OCI-M1 (cell line): ENCODE results near the gene AGPAT2.

Experiments used
- DNase-seq: peaks from one replicate; lab custom pipeline; 2025; lab: John Stamatoyannopoulos, UW

The AGPAT2 gene

GRCh38 chr9:136686794-136687711 lies at the start of gene AGPAT2:
TSS of gene AGPAT2 (minus strand) at chr9:136687457. CDS start at chr9:136687357, 100 bp downstream.
- peak; percentile 77 for DNase-seq

- DNase-seq, result no peak
These were observed 48.7 kb upstream of the AGPAT2 start for GRCh38 chr9:136735812-136736480.

GRCh38 chr9:136734837-136735496 lies 47.7 kb upstream of the AGPAT2 start:
- no peak for DNase-seq

- no peak for DNase-seq
These were observed 46.4 kb upstream of the AGPAT2 start for GRCh38 chr9:136733611-136734010.

- DNase-seq, result no peak
These were observed 45.4 kb upstream of the AGPAT2 start for GRCh38 chr9:136732444-136733178.

DNA sequence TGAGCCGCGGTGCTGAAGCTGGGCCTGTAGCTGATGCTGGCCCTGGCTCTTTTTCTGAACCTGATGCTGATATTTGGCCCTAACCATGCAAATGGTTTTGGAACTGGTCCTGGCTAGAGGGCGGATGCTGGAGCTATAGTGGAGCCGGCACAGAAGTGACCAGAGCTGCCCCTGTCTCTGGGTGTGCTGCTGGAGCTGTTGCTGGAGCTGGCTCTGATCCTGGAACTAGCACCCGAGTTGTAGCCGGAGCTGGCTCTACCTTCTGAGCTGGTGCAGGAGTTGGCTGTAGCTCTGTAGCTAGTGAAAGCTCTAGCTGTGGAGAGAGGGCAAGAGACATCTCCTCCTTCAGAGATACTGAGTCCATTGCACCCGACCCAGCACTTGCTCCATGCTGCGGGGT lies 42.7 kb upstream of the AGPAT2 start:
- DNase-seq, result no peak

- peak; percentile 55 for DNase-seq
These were observed 41.9 kb upstream of the AGPAT2 start for GRCh38 chr9:136729144-136729543.

DNA sequence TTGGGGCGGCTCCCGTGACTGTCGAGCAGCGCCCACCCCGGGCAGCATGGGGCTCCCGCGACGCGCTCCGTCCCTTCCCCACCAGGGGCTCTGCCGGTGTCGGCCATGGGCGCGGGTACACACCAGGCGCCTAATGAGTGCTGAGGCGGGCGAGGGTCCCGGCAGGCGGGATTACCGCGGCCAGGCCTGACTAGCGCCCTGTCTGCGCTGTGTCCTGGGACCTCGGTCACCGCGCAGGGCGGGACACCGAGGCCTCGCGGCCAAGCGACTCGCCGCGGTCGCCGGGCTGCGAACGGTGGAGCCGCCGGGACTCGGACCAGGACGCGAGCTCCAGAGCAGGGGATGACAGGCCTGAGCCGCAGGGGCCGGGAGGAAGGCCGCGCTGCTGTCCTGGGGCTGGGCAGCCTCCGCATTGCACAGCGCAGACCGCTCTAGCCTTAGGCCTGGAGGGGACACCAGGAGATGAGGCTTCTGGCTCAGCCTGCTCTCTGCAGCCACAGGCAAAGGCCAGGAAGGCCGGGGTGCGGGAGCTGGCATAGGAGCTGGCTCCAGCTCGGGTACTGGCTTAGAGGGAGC lies 41.4 kb upstream of the AGPAT2 start:
- peak; percentile 55 for DNase-seq

DNA sequence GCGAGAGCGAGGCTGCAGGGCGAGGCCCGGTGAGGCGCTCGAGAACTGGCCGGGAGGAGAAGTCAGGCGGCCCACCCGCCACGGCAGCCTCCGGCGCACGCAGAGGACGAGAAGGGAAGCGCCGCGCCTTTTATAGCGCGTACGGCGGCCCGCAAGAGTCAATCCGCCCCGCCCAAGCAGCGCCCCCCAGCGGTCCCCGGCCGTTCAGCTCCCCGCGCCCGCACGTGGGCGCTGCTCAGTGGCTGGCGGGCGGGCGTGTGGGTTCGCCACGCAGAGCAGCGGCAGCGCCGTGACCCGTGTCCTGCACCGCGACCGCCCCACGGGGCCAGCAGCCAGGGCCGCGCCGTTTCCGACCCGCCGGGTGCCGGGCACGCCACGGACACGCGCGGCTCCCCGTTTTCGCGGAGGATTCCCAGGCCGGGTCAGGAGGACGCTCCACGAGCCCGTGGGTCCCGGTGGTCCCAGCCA lies 40.9 kb upstream of the AGPAT2 start:
- peak; percentile 91 for DNase-seq

DNA sequence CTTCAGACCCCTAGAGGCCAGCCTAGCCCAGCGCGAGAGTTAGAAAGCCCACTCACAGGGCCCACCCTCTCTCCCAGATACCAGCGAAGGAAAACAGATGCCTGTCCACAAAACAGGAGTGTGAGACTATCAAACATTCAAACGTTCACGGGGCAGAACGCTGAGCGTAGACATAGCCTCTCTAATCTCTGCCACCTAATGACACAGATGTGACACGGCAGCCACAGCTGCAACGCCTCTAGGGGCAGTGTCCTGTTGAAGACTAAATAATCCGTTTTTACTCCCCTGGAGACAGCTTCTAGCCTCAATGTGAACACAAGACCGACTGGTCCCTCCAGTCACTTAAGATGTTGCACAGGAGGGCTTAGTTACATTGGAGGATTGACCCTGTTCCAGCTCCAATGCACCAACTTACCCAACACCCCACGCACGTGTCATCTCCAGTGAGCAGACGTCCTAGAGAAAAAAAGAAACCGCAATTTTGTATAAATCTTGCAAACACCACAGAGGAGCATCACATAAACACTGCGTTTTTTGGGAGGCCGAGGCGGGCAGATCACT lies 39.5 kb upstream of the AGPAT2 start:
- peak; percentile 82 for DNase-seq

DNA sequence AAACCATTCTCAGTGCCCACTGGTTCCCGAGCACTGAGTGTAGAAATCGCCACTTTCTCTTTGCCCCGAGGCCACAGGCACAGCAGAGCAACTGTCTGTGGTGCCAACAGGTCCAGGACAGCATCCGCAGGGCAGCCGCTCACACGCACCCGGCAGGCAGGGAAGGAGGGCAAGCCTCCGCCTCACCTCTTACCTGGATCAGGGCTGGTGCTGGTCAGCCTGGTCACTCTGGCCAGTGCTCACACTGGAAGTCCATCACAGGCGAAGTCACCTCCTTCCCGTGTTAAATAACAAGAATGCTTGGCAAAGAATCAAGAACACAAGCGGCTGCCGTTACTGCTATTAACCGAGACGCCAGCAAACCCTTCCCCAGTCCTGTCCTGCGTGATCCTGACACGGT lies 38.9 kb upstream of the AGPAT2 start:
- DNase-seq, result no peak

DNA sequence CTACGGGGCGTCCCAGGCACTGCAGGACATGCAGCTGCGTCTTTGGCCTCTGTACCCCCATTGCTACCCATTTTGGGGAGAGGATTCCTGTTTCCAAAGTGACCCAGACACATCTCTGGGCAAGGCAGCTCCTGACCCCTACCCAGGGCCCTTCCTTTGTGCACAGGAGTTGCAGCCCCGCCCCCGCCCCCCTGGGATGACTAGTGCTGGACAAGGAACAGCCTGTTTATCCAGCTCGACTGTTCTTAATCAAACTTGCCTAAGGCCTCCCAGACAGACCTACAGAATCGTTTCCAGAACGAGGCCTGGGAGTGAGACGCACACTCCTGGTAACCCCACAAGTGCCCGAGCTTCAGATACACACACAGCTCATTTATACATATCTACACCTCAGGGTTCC lies 38.4 kb upstream of the AGPAT2 start:
- DNase-seq, result no peak

DNA sequence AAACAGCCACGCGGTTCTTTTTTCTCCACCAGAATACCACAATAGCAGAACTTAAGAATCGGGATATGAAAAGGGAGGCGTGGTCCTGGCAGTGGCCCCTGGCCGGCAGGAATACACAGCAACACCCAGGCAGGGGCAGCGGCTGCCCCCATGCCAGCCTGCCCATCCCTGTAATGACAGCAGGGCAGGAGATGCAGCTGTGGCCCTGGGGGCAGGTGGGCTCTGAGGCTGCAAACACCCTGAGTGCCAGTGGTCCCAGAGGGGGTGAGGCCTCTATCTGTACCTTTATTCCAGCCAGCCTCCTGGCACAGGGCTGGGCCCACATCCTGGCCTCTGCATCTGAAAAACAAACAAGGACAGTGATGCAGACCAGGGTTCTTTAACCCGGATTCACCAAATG lies 37.5 kb upstream of the AGPAT2 start:
- no peak for DNase-seq

DNA sequence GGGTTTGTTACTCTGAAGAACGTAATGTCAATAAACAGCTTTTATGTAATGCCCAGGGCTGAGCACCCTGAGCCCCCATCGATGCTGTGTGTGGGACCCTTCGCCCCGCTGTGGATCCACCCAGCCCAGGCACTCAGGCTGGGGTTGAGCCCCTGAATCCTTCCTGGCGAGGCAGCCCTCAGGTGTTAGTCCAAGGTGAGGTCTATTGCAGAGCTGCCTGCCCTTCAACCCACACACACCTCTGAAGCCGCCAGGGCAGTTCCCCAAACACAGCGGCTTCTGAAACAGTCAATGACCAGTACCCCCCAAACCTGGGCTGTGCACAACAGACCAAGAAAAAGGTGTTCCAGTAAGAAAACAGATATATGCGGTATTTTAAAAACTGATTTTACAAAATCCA lies 36.7 kb upstream of the AGPAT2 start:
- DNase-seq, result no peak

GRCh38 chr9:136723362-136723976 lies 36.2 kb upstream of the AGPAT2 start:
- no peak for DNase-seq

DNA sequence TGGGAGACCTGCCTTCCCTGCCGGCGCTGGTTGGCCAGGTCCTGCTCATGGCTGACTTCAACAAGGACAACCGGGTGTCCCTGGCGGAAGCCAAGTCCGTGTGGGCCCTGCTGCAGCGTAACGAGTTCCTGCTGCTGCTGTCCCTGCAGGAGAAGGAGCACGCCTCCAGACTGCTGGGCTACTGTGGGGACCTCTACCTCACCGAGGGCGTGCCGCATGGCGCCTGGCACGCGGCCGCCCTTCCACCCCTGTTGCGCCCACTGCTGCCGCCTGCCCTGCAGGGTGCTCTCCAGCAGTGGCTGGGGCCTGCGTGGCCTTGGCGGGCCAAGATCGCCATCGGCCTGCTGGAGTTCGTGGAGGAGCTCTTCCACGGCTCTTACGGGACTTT lies 35.7 kb upstream of the AGPAT2 start:
- no peak for DNase-seq

DNA sequence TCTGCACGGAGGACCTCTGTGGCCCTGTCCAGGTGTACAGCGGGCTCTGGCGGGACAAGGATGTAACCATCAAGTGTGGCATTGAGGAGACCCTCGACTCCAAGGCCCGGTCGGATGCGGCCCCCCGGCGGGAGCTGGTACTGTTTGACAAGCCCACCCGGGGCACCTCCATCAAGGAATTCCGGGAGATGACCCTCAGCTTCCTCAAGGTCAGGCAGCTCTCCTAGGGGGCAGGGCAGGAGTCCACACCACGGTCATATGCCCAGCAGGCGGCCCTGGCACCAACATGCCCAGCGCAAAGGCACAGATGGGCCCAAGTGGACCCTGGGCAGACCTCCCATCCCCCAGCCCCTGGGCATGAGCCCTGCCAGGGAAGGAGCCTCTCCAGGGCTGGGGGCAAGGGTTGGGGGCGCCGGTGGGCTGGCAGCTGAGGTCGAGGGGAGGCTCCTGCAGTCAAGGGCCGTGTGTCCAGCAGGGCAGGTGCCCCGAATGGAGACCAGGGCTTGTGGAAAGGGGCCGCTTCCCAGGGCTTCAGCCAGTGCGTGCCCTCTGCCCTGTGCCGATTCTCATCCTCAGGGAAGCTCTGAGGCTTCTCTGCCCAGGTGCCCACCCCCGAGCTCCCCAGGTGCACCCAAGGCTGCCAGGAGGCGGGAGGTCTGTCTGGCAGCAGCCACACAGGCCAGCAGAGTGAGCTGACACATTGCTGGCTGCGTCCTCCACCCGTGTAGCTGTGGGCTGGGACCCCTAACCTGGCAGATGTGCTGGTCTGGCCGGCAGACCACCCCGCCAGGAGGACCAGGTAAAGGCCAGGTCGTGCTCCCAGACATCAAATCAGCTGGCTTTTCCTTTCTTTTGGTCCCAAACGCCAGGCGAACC lies 35.1 kb upstream of the AGPAT2 start:
- no peak for DNase-seq

DNA sequence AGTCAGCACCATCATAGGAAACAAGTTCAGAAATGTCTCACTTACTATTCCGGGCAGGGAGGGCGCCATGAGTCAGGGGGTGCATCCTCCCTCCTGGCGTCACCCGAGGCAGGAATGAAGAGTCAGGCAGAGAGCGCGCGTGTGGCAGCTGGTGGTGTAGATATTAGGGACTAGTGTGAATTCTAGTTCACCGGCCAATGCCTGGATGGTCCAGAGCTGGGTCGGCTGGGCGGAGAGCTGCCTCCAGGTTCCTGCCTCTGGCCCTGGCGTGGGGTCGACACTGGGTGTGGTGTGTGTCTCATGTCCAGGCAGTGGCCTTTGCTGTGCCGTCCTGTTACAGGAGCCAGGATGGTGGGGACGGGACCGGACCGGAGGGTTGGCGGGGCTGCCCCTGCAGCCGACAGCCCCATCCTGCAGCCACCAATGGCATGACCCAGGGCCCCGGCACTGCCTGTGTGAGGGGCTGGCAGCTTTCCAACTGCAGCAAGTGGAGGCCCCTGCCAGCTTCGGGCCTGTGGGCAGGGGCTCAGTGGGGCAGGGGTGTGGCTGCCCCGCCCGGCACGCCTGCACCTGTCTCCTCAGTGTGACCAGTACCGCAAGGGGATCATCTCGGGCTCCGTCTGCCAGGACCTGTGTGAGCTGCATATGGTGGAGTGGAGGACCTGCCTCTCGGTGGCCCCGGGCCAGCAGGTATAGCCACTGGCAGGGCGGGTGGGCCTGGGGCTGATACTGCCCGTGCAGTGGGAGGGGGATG lies 34.3 kb upstream of the AGPAT2 start:
- DNase-seq, result no peak

- no peak for DNase-seq
These were observed 33.7 kb upstream of the AGPAT2 start for GRCh38 chr9:136720898-136721338.
